Spleen (tissue), 11 donors: ENCODE data around the gene ZNF726. TPM values are rescaled to one million over a fixed set of nuclear protein-coding genes. Genes with fewer than 3 reads are reported as not detected.
"Not testable (repeated sequence)": the region's sequence is repeated elsewhere in the genome, so short reads cannot be mapped to it uniquely, and the experiment has no call there.

Source experiments
- DNase-seq: peaks from one replicate; pipeline ENCODE4 v3.0.0-alpha.2; 2020
- H3K27ac ChIP-seq, 8 donors: fragments of 200-600 bp; sonication (generic) in 7 of 8; 1 replicate in 4 of 8; 2 replicates in 4 of 8; pipeline versions ENCODE4 v1.5.0 to v1.8.0; 2016 to 2021; ENCODE audit warnings: inconsistent platforms in 4 of 8, mild to moderate bottlenecking in 4 of 8, moderate library complexity in 1 of 8
- H3K27me3 ChIP-seq, 7 donors: fragments of 200-600 bp; sonication (generic) in 6 of 7; replicated peaks in 1 of 7; 1 replicate in 4 of 7; 2 replicates in 3 of 7; pipeline versions ENCODE4 v1.5.0 to v1.8.0; 2016 to 2021; ENCODE audit warnings: inconsistent platforms in 3 of 7, mild to moderate bottlenecking in 1 of 7
- H3K36me3 ChIP-seq, 6 donors: fragments of 200-600 bp; sonication (generic) in 5 of 6; 1 replicate in 4 of 6; 2 replicates in 2 of 6; pipeline versions ENCODE4 v1.5.0 to v1.8.0; 2016 to 2021; ENCODE audit warnings: inconsistent platforms in 2 of 6
- H3K4me1 ChIP-seq, 6 donors: fragments of 200-600 bp; sonication (generic) in 5 of 6; 1 replicate in 3 of 6; 2 replicates in 3 of 6; pipeline versions ENCODE4 v1.5.0 to v1.8.0; 2016 to 2021; ENCODE audit warnings: inconsistent platforms in 3 of 6
- H3K4me3 ChIP-seq, 8 donors: fragments of 200-600 bp; sonication (generic) in 7 of 8; 1 replicate in 4 of 8; 2 replicates in 4 of 8; pipeline versions ENCODE4 v1.5.0 to v1.8.0; 2016 to 2021; ENCODE audit warnings: inconsistent platforms in 4 of 8, mild to moderate bottlenecking in 4 of 8, moderate library complexity in 2 of 8
- H3K9me3 ChIP-seq, 8 donors: fragments of 200-600 bp; sonication (generic) in 7 of 8; 1 replicate in 4 of 8; 2 replicates in 4 of 8; pipeline versions ENCODE4 v1.5.0 to v1.8.0; 2016 to 2021; ENCODE audit warnings: inconsistent platforms in 4 of 8
- CTCF ChIP-seq, 11 experiments: fragments of 200-600 bp in 7 of 11; fragments of 450-650 bp in 4 of 11; sonication (generic) in 4 of 11; IDR thresholded peaks in 8 of 11; conservative IDR thresholded peaks in 3 of 11; 1 replicate in 7 of 11; 2 replicates in 4 of 11; pipeline versions ENCODE4 v1.4.0 to v1.8.0; 2016 to 2021; ENCODE audit warnings: antibody characterized with exemption in 11 of 11, inconsistent platforms in 4 of 11, mild to moderate bottlenecking in 1 of 11
- POLR2A ChIP-seq, 3 donors: fragments of 450-650 bp; IDR thresholded peaks; one replicate each; pipeline ENCODE4 v1.5.1; 2017; ENCODE audit warnings: antibody characterized with exemption in 3 of 3, mild to moderate bottlenecking in 1 of 3
- POLR2AphosphoS5 ChIP-seq, 3 donors: sonication (generic); formaldehyde crosslinking; IDR thresholded peaks; one replicate each; pipeline ENCODE4 v1.5.1; 2017; ENCODE audit warnings: antibody characterized with exemption in 3 of 3
- WGBS, 5 donors: extraction: QIAGEN DNeasy Blood & Tissue Kit in 3 of 5; methylation state at CpG; one replicate each; pipeline versions ENCODE4 v1.1.5 to v1.1.7; 2013 to 2018; 5-methylcytosine and 5-hydroxymethylcytosine counted together
- intact Hi-C: fragments of 100-400 bp; cut with DNase I; formaldehyde crosslinking; loops from one replicate; pipeline ENCODE4 v1.15.0; 2023; ENCODE audit warnings: low total_unique reads
- polyA plus RNA-seq, 3 donors: library from polyadenylated mRNA; stranded (reverse); fragments of 200-250 nt; gene quantifications; one replicate each; pipeline ENCODE4 v1.2.1, GENCODE V29; 2013
- total RNA-seq, 7 donors: library from RNA; depleted of rRNA in 3 of 7; stranded (reverse); fragments of >200 nt in 3 of 7; fragmentation: NEBNext Ultra II Directional in 4 of 7; extraction: Animal tissue kit (Norgen Biotek cat#: 25700) in 4 of 7; gene quantifications; one replicate each; pipeline versions ENCODE4 v1.1.0 to v1.2.1, GENCODE V29; 2016 to 2021
- donor health status: healthy with polysubstance abuse.
- donor health status: DM: no; HTN: no; CAD: no; lungs with moderate emphysema.
- donor health status: DM: no; HTN: no; CAD: no.
- donor health status: Bipolar disorder and iron deficiency.
- donor health status: healthy.
- donor health status: DM: no; HTN: no; CAD: no.
- donor health status: DM: yes; HTN: yes; CAD: no.

The ZNF726 gene
- total and polyA plus RNA-seq, 10 donors, result 2.0 to 6.9 (median 3.8) TPM

DNA sequence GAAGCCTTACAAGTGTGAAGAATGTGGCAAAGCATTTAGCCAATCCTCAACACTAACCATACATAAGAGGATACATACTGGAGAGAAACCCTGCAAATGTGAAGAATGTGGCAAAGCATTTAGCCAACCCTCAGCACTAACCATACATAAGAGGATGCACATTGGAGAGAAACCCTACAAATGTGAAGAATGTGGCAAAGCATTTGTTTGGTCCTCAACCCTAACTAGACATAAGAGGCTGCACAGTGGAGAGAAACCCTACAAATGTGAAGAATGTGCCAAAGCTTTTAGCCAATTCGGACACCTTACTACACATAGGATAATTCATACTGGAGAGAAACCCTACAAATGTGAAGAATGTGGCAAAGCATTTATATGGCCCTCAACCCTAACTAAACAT lies 18.2 kb downstream of the ZNF726 start:
- intact Hi-C loops, result no loop called here
- WGBS, 5 donors, result 40 to 98% (median 91%) methylated on average over 1 of the region's 1 CpG
- H3K4me1 ChIP-seq, result no peaks in the 10 kb centered on the region
- H3K4me3 ChIP-seq, result no peak overlapping the region
- DNase-seq, result no peak
- peaks cover 9 to 99% (median 90%) of the 10 kb centered on the region in 8 donors for H3K9me3 ChIP-seq
- TF ChIP-seq POLR2AphosphoS5 (IDR thresholded peaks at IDR 0.05) (no peak), POLR2A (IDR thresholded peaks at IDR 0.05) (no peak), CTCF (IDR thresholded peaks at IDR 0.05 in 8 of 11, conservative IDR thresholded peaks at IDR 0.05 in 3 of 11) (no peak)
- H3K36me3 ChIP-seq, result peaks cover 0 to 16% (median 0%) of the 10 kb centered on the region in 6 donors
- H3K27me3 ChIP-seq, result no peaks in the 10 kb centered on the region
- H3K27ac ChIP-seq, result no peak overlapping the region

DNA sequence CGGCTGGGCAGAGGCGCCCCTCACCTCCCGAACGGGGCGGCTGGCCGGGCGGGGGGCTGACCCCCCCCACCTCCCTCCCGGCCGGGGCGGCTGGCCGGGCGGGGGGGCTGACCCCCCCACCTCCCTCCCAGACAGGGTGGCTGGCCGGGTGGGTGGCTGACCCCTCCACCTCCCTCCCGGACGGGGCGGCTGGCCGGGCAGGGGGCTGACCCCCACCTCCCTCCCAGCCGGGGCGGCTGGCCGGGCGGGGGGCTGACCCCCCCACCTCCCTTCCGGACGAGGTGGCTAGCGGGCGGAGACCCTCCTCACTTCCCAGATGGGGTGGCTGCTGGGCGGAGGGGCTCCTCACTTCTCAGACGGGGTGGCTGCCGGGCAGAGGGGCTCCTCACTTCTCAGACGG lies 22.3 kb downstream of the ZNF726 start:
- 93 to 100% (median 97%) methylated on average over 4 to 29 of the region's 29 CpGs for WGBS, 5 donors
- intact Hi-C loops, H3K27me3 ChIP-seq, H3K4me3 ChIP-seq, H3K27ac ChIP-seq, DNase-seq, H3K36me3 ChIP-seq, H3K4me1 ChIP-seq: not testable (repeated sequence)
- peaks cover 9 to 99% (median 87%) of the 10 kb centered on the region in 8 donors for H3K9me3 ChIP-seq

DNA sequence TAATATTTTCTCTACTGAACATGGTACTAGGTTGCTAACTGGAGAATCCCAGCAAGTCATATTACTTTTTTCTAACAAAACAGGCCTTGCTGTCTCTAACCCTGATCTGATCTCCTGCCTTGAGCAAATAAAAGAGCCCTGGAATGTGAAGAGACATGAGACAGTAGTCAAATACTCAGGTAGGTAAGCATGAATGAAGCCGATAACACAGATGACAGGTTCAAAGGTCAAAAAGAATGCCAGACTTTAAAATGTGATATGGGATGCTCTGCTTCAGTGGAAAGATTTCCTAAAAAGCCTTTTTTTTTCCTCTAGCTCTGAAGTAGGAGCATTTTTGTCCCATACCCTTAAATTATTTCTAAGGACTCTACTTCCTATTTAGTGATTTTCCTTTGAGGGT lies 28.7 kb downstream of the ZNF726 start:
- intact Hi-C loops, result no loop called here
- H3K27ac ChIP-seq, result no peak overlapping the region

GRCh38 chr19:23946569-23946968 lies 31.9 kb downstream of the ZNF726 start:
- Histone ChIP-seq H3K27me3 (no peaks in the 10 kb centered on the region), H3K36me3 (peaks cover 0 to 8% (median 0%) of the 10 kb centered on the region in 6 donors), H3K4me3 (no peak overlapping the region), H3K27ac (no peak overlapping the region), H3K9me3 (peaks cover 0 to 66% (median 24%) of the 10 kb centered on the region in 8 donors), H3K4me1 (no peaks in the 10 kb centered on the region)
- no peak for DNase-seq
- intact Hi-C loops, result no loop called here
- TF ChIP-seq POLR2AphosphoS5 (IDR thresholded peaks at IDR 0.05) (no peak), POLR2A (IDR thresholded peaks at IDR 0.05) (no peak), CTCF (IDR thresholded peaks at IDR 0.05 in 8 of 11, conservative IDR thresholded peaks at IDR 0.05 in 3 of 11) (no peak)

More for the DNA sequence above, 28.7 kb downstream of the ZNF726 start:
- 90 to 100% (median 96%) methylated on average over 1 of the region's 1 CpG for WGBS, 5 donors
- peaks cover 0 to 92% (median 50%) of the 10 kb centered on the region in 8 donors for H3K9me3 ChIP-seq
- peaks cover 0 to 8% (median 0%) of the 10 kb centered on the region in 6 donors for H3K36me3 ChIP-seq
- TF ChIP-seq CTCF (IDR thresholded peaks at IDR 0.05 in 8 of 11, conservative IDR thresholded peaks at IDR 0.05 in 3 of 11), result no peak
- no peaks in the 10 kb centered on the region for H3K27me3 ChIP-seq
- no peak for DNase-seq
- H3K4me1 ChIP-seq, result no peaks in the 10 kb centered on the region
- H3K4me3 ChIP-seq, result no peak overlapping the region

- intact Hi-C loops, result no loop called here
- Histone ChIP-seq H3K27ac (no peak overlapping the region), H3K9me3 (peaks cover 0 to 55% (median 17%) of the 10 kb centered on the region in 8 donors), H3K4me3 (no peak overlapping the region), H3K27me3 (no peaks in the 10 kb centered on the region), H3K36me3 (peaks cover 0 to 8% (median 0%) of the 10 kb centered on the region in 6 donors), H3K4me1 (no peaks in the 10 kb centered on the region)
- DNase-seq, result no peak
- no peak for TF ChIP-seq POLR2A (IDR thresholded peaks at IDR 0.05)
- TF ChIP-seq POLR2AphosphoS5 (IDR thresholded peaks at IDR 0.05), result no peak
- TF ChIP-seq CTCF (IDR thresholded peaks at IDR 0.05 in 8 of 11, conservative IDR thresholded peaks at IDR 0.05 in 3 of 11), result no peak
- 87 to 95% (median 88%) methylated on average over 2 of the region's 2 CpGs for WGBS, 5 donors
Measured at GRCh38 chr19:23949611-23950010, 34.9 kb downstream of the ZNF726 start.
